Keratinocyte (primary cell): ENCODE results near the gene XRCC3. TPM values are rescaled to one million over a fixed set of nuclear protein-coding genes. Genes with fewer than 3 reads are reported as not detected.

Experiments
- DNase-seq: peaks from one replicate; pipeline ENCODE4 v3.0.0-alpha.2; 2011; ENCODE audit warnings: low read depth, missing footprints, low spot score
- FAIRE-seq: peaks from 2 replicates; lab custom pipeline; 2011; peaks lifted over from hg19 to GRCh38; lab: Jason Lieb, UNC
- H2AFZ ChIP-seq: 2 replicates; pipeline ENCODE4 v1.6.0; 2012; ENCODE audit warnings: low read length, control low read depth, inconsistent platforms; ENCODE audit not compliant: control insufficient read depth
- H3K27ac ChIP-seq: 2 replicates; pipeline ENCODE4 v1.5.1; 2011; ENCODE audit warnings: low read length; ENCODE audit not compliant: control insufficient read depth, insufficient read depth
- H3K27me3 ChIP-seq: 3 replicates; pipeline ENCODE4 v1.6.0; 2011; ENCODE audit warnings: low read length; ENCODE audit not compliant: control insufficient read depth, insufficient read depth; ENCODE audit errors: extremely low read depth
- H3K36me3 ChIP-seq, 2 experiments: 2 replicates in 1 of 2; 3 replicates in 1 of 2; pipeline ENCODE4 v1.5.1; 2011; ENCODE audit warnings: low read length in 2 of 2, mild to moderate bottlenecking in 1 of 2; ENCODE audit not compliant: control insufficient read depth in 2 of 2, insufficient read depth in 2 of 2; ENCODE audit errors: extremely low read depth in 1 of 2
- H3K4me1 ChIP-seq: 3 replicates; pipeline ENCODE4 v1.5.1; 2011; ENCODE audit warnings: low read length; ENCODE audit not compliant: control insufficient read depth, insufficient read depth; ENCODE audit errors: extremely low read depth
- H3K4me2 ChIP-seq: 3 replicates; pipeline ENCODE4 v1.6.0; 2011; ENCODE audit warnings: low read depth, low read length; ENCODE audit not compliant: control insufficient read depth, insufficient read depth; ENCODE audit errors: extremely low read depth
- H3K4me3 ChIP-seq, 3 experiments: fragments of 200-600 bp in 1 of 3; sonication (generic) in 1 of 3; 2 replicates in 2 of 3; 3 replicates in 1 of 3; pipeline ENCODE4 v1.5.1; 2011 to 2016; ENCODE audit warnings: low read length in 3 of 3, mild to moderate bottlenecking in 3 of 3, control low read depth in 2 of 3, inconsistent platforms in 1 of 3, low read depth in 1 of 3, mixed read lengths in 1 of 3, mixed run types in 1 of 3, moderate library complexity in 1 of 3; ENCODE audit not compliant: control insufficient read depth in 2 of 3, insufficient read depth in 2 of 3; ENCODE audit errors: extremely low read depth in 1 of 3
- H3K79me2 ChIP-seq: 2 replicates; pipeline ENCODE4 v1.6.0; 2012; ENCODE audit warnings: low read length; ENCODE audit not compliant: control insufficient read depth, insufficient read depth
- H3K9ac ChIP-seq: 3 replicates; pipeline ENCODE4 v1.6.0; 2011; ENCODE audit warnings: low read length; ENCODE audit not compliant: control insufficient read depth, insufficient read depth; ENCODE audit errors: extremely low read depth
- H3K9me1 ChIP-seq: 3 replicates; pipeline ENCODE4 v1.6.0; 2011; ENCODE audit warnings: low read length; ENCODE audit not compliant: control insufficient read depth, insufficient read depth; ENCODE audit errors: extremely low read depth
- H3K9me3 ChIP-seq: 2 replicates; pipeline ENCODE4 v1.5.1; 2012; ENCODE audit warnings: low read depth, low read length; ENCODE audit not compliant: control insufficient read depth
- H4K20me1 ChIP-seq: 3 replicates; pipeline ENCODE4 v1.6.0; 2011; ENCODE audit warnings: low read length; ENCODE audit not compliant: control insufficient read depth, insufficient read depth; ENCODE audit errors: extremely low read depth
- EZH2 ChIP-seq: IDR thresholded peaks from one replicate; pipeline ENCODE4 v1.6.1; 2012; ENCODE audit warnings: inconsistent platforms, mild to moderate bottlenecking, low read length, moderate library complexity
- dilution Hi-C: fragments of 300-500 bp; cut with MboI; formaldehyde crosslinking; loops from one replicate; pipeline ENCODE4 v1.7.0; 2020; ENCODE audit warnings: low sequenced_read_pairs; ENCODE audit not compliant: extremely low pct_ligation_motif_present
- polyA plus RNA-seq, 5 experiments: library from polyadenylated mRNA; depleted of rRNA in 3 of 5; stranded (reverse) in 3 of 5; stranded (forward) in 1 of 5; unstranded in 1 of 5; fragments of >200 nt; gene quantifications; 1 replicate in 1 of 5; 2 replicates in 3 of 5; 3 replicates in 1 of 5; pipeline versions ENCODE4 v1.2.1 to v1.2.3, GENCODE V29; 2011 to 2012; ENCODE audit warnings: missing spikeins in 2 of 5, low read depth in 1 of 5, low replicate concordance in 1 of 5
- TF ChIP-seq, protein P1 (sequence below), 3 experiments: IDR thresholded peaks in 1 of 3; conservative IDR thresholded peaks in 1 of 3; optimal IDR thresholded peaks in 1 of 3; 2 replicates in 2 of 3; 3 replicates in 1 of 3; pipeline versions ENCODE3 to v1.5.1; 2011; ENCODE audit warnings: low read length in 3 of 3, mild to moderate bottlenecking in 3 of 3, moderate library complexity in 2 of 3, control low read depth in 1 of 3, inconsistent platforms in 1 of 3; ENCODE audit not compliant: insufficient read depth in 2 of 3; ENCODE audit errors: extremely low read depth in 1 of 3

XRCC3 gene
- polyA plus RNA-seq, 1 donor (not counting 4 experiments of a cell fraction or from before 2014, with no cell fraction given): 21.0 TPM

DNA sequence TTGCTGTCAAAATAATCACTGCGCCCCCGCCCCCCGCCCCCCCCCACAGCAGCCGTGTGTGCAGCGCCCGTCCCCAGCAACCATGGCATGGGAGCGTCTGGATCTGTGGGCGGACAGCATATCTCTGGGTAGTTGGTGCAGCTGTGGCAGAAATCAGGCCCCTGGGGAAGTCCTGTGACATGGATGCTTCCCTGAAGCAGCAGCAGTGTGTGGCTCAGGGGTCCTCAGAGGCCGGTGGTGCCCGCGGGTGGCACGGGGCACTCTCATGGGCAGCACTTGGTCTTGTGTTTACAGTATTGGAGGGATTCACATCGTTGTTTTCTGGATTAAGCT is 19.2 kb downstream of the XRCC3 start:
- DNase-seq (no peak), FAIRE-seq (no peak)
- H3K27ac ChIP-seq: no peak overlapping the region
- dilution Hi-C loops: no loop called here
- peaks cover 28% of the 10 kb centered on the region for H4K20me1 ChIP-seq
- H3K36me3 ChIP-seq: peaks cover 34 to 38% of the 10 kb centered on the region in 2 experiments
- H3K9me1 ChIP-seq: no peaks in the 10 kb centered on the region
- H3K9ac ChIP-seq: no peak overlapping the region
- H3K4me1 ChIP-seq: peaks cover 27% of the 10 kb centered on the region
- H3K79me2 ChIP-seq: peaks cover 13% of the 10 kb centered on the region
- no peaks in the 10 kb centered on the region for H3K27me3 ChIP-seq
- no peaks in the 10 kb centered on the region for H3K9me3 ChIP-seq
- no peak overlapping the region for H2AFZ ChIP-seq
- H3K4me2 ChIP-seq: no peak overlapping the region
- H3K4me3 ChIP-seq: no peak overlapping the region
- TF ChIP-seq, protein P1, sequence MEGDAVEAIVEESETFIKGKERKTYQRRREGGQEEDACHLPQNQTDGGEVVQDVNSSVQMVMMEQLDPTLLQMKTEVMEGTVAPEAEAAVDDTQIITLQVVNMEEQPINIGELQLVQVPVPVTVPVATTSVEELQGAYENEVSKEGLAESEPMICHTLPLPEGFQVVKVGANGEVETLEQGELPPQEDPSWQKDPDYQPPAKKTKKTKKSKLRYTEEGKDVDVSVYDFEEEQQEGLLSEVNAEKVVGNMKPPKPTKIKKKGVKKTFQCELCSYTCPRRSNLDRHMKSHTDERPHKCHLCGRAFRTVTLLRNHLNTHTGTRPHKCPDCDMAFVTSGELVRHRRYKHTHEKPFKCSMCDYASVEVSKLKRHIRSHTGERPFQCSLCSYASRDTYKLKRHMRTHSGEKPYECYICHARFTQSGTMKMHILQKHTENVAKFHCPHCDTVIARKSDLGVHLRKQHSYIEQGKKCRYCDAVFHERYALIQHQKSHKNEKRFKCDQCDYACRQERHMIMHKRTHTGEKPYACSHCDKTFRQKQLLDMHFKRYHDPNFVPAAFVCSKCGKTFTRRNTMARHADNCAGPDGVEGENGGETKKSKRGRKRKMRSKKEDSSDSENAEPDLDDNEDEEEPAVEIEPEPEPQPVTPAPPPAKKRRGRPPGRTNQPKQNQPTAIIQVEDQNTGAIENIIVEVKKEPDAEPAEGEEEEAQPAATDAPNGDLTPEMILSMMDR (optimal IDR thresholded peaks at IDR 0.05 in 1 of 3, IDR thresholded peaks at IDR 0.05 in 1 of 3, conservative IDR thresholded peaks at IDR 0.05 in 1 of 3; ENCODE audit: extremely low read depth in 1 of 3, insufficient read depth in 2 of 3, low read length in 3 of 3): no peak
- no peak for TF ChIP-seq EZH2

DNA sequence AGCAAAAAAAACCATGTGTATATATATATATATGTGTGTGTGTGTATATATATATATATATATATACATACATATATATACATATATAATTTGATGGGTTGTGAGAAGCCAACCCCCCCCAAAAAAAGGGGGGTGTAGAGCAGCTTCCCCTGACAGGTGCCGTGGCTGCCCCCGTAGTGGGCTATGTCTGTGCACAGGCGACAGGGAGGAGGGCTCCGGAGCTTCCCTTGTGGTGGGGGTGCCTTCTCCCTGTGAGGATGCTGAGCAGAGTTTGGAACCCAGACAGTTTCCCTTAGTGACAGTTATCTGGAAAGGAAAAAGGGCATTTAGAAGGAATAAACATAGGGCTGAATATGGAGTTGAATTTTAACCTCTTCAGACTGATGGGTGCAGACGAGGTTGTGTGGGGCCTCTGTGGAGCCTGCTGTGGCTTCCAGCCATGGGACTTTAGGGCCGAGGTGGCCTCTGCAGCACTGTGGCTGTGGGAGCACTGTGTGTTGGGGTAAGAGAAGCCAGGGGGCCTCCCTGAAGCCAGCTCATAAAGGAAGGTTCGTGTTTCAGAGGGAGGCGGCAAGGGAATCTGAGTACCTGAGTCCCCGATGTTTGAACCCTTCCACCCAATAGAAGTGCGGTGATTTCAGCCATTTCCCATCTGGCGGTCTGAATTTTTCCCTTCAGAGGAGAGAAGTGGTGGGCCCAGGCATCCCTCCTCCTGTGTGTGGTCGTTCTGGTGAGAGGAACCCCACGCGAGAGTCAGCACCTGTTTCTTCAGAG is 19.8 kb downstream of the XRCC3 start:
- Histone ChIP-seq H3K4me2 (no peak overlapping the region), H3K27me3 (no peaks in the 10 kb centered on the region), H3K9me1 (no peaks in the 10 kb centered on the region), H3K4me1 (peaks cover 27% of the 10 kb centered on the region), H3K9me3 (no peaks in the 10 kb centered on the region), H3K36me3 (peaks cover 31 to 40% of the 10 kb centered on the region in 2 experiments), H3K9ac (no peak overlapping the region), H3K4me3 (no peak overlapping the region), H3K27ac (no peak overlapping the region), H2AFZ (no peak overlapping the region), H4K20me1 (peaks cover 28% of the 10 kb centered on the region), H3K79me2 (peaks cover 13% of the 10 kb centered on the region)
- FAIRE-seq (no peak), DNase-seq (no peak)
- TF ChIP-seq, protein P1 (optimal IDR thresholded peaks at IDR 0.05 in 1 of 3, IDR thresholded peaks at IDR 0.05 in 1 of 3, conservative IDR thresholded peaks at IDR 0.05 in 1 of 3; ENCODE audit: extremely low read depth in 1 of 3, insufficient read depth in 2 of 3, low read length in 3 of 3): no peak
- no peak for TF ChIP-seq EZH2
- dilution Hi-C loops: no loop called here
